D721Med (cell line): ENCODE data around the gene KLHL26.

Experiments used
- DNase-seq: peaks from one replicate; pipeline ENCODE4 v3.0.0; 2011; ENCODE audit warnings: low spot score; ENCODE audit not compliant: insufficient read length
- FAIRE-seq: peaks from 2 replicates; lab custom pipeline; 2011; peaks lifted over from hg19 to GRCh38; lab: Jason Lieb, UNC
- TF ChIP-seq, protein P1 (sequence below): IDR thresholded peaks from 2 replicates; pipeline ENCODE4 v1.5.1; 2012; ENCODE audit warnings: mild to moderate bottlenecking, control low read depth; ENCODE audit not compliant: insufficient read depth; ENCODE audit errors: missing control alignments

KLHL26 gene

GRCh38 chr19:18669524-18669817 lies 32.6 kb downstream of the KLHL26 start:
- DNase-seq (no peak), FAIRE-seq (no peak)
- TF ChIP-seq, protein P1, sequence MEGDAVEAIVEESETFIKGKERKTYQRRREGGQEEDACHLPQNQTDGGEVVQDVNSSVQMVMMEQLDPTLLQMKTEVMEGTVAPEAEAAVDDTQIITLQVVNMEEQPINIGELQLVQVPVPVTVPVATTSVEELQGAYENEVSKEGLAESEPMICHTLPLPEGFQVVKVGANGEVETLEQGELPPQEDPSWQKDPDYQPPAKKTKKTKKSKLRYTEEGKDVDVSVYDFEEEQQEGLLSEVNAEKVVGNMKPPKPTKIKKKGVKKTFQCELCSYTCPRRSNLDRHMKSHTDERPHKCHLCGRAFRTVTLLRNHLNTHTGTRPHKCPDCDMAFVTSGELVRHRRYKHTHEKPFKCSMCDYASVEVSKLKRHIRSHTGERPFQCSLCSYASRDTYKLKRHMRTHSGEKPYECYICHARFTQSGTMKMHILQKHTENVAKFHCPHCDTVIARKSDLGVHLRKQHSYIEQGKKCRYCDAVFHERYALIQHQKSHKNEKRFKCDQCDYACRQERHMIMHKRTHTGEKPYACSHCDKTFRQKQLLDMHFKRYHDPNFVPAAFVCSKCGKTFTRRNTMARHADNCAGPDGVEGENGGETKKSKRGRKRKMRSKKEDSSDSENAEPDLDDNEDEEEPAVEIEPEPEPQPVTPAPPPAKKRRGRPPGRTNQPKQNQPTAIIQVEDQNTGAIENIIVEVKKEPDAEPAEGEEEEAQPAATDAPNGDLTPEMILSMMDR, result no peak

DNA sequence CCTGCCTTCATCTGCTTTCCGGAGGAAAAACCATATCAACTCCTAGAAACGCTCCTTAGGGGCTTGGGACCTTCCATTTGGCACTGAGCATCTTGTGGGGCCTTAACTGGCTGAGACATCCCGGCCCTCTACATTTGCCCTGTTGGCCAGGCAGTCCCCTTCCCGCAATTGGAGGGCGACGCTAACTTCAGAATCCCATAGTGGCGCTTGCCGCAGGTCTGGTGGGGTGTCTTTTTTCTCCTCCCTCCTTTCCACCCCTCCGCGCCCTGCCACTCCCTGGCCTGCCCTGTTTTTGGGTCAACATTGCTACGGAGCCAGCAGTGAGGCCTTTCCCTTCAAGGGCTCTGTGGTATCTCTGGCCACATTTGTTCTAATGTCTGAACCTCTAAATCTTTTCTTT lies 33.1 kb downstream of the KLHL26 start:
- DNase-seq (no peak), FAIRE-seq (no peak)
- TF ChIP-seq, protein P1, result no peak

GRCh38 chr19:18670312-18670711 lies 33.5 kb downstream of the KLHL26 start:
- TF ChIP-seq, protein P1, result no peak
- no peak for FAIRE-seq
- DNase-seq, result no peak

DNA sequence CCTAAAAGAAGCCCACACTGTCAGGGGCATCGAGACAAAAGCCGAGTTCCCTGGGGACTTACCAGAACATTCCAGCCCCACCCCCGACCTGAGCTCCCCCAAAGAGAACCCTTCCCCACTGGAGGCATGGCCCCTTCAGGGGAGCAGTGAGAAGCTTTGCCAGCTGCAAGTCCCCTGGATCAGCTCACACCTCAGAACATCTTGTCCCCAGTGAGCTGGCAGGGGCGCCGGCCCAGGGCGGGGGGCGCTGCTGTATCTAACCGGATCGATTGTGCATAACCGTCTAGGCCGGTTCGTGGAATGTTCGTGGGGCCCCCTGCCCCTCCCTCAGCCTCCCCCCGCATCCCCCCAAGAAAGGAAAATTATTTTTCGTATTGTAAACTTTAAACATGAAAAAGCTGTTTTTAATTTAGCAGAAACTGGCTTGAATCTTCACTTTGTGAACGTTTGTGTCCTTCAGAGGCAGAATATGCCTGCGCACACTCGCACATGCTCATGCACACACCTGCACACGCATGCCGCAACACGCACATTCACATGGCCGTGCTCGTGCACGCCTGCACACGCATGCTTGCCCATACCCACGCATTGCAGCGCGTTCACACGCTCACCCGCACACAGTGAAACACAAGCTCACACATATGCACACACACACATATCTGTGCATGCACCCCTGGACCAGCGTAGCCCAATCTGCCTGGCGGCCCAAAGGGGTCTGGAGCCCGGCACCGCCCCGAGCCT lies 34.6 kb downstream of the KLHL26 start:
- TF ChIP-seq, protein P1, result no peak
- DNase-seq (no peak), FAIRE-seq (no peak)

GRCh38 chr19:18672044-18672451 lies 35.2 kb downstream of the KLHL26 start:
- FAIRE-seq (no peak), DNase-seq (no peak)
- TF ChIP-seq, protein P1, result no peak

DNA sequence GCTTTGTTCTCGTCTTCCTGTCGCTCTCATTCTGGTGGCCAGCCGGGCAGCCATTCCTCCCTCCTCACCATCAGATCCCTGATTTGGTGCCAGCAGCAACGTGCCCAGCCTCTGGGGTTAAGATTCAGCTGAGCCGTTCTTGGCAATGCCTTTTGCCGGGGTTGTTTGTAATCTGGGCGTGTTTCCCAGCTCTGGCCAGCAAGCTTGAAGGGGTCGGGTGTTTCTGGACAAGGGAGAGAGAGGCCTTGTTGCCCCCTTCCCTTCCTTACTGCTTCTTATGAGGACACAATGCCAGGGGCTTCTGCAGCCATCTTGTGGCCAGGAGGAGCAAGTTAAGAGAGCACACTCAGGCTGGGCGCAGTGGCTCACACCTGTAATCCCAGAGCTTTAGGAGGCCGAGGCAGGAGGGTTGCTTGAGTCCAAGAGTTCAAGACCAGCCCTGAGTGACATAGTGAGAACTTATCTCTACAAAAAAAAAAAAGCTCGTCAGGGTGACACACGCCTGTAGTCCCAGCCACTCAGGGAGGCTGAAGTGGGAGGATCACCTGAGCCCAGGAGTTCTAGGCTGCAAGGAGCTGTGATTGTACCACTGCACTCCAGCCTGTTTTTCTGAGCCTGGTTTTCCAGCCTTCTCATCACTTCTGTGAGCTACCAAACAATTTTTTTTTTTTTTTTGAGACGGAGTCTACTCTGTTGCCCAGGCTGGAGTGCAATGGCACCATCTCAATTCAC lies 35.9 kb downstream of the KLHL26 start:
- no peak for FAIRE-seq
- no peak for DNase-seq
- TF ChIP-seq, protein P1, result no peak

- FAIRE-seq, result no peak
- DNase-seq, result no peak
- TF ChIP-seq, protein P1, result no peak
These were observed 37.8 kb downstream of the KLHL26 start for GRCh38 chr19:18674616-18675015.
